H1 (cell line): Measurements from ENCODE around the gene TMEM18. TPM values are rescaled to one million over a fixed set of nuclear protein-coding genes. Genes with fewer than 3 reads are reported as not detected.

Experiments
- BACH1 ChIP-seq: IDR thresholded peaks from 2 replicates; pipeline ENCODE4 v1.6.1; 2012; ENCODE audit warnings: low read length, improper control_type of control experiment
- EP300 ChIP-seq, 2 experiments: IDR thresholded peaks; 1 replicate in 1 of 2; 2 replicates in 1 of 2; pipeline ENCODE4 v1.6.1; 2011 to 2012; ENCODE audit warnings: low read depth in 2 of 2, low read length in 2 of 2, mild to moderate bottlenecking in 2 of 2, borderline replicate concordance in 1 of 2, inconsistent platforms in 1 of 2, moderate library complexity in 1 of 2
- HDAC6 ChIP-seq: IDR thresholded peaks from one replicate; pipeline ENCODE4 v1.7.1; 2012; ENCODE audit warnings: low read depth, mild to moderate bottlenecking, inconsistent platforms, low read length, moderate library complexity
- JUND ChIP-seq: IDR thresholded peaks from 2 replicates; pipeline ENCODE4 v1.6.1; 2011; ENCODE audit warnings: mild to moderate bottlenecking, improper control_type of control experiment, low read length
- KDM1A ChIP-seq: fragments of 200-600, 300-600 bp; sonication (generic); IDR thresholded peaks from 2 replicates; pipeline ENCODE4 v1.7.1; 2016; ENCODE audit warnings: mild to moderate bottlenecking, low read length, borderline replicate concordance
- RXRA ChIP-seq: IDR thresholded peaks from 2 replicates; pipeline ENCODE4 v1.6.1; 2011; ENCODE audit warnings: low read depth, mild to moderate bottlenecking, low read length, moderate library complexity; ENCODE audit not compliant: insufficient read depth
- SIX5 ChIP-seq: IDR thresholded peaks from 2 replicates; pipeline ENCODE4 v1.6.1; 2011; ENCODE audit warnings: mild to moderate bottlenecking, low read depth, low read length
- SP2 ChIP-seq: IDR thresholded peaks from 2 replicates; pipeline ENCODE4 v1.6.1; 2012; ENCODE audit warnings: mild to moderate bottlenecking, low read length, inconsistent platforms
- SP4 ChIP-seq: IDR thresholded peaks from 2 replicates; pipeline ENCODE4 v1.6.1; 2012; ENCODE audit warnings: low read length, inconsistent platforms
- polyA plus RNA-seq, 7 experiments: library from polyadenylated mRNA; depleted of rRNA in 3 of 7; stranded (reverse) in 5 of 7; unstranded in 2 of 7; fragments of >200 nt in 5 of 7; fragments of 200-250 nt in 2 of 7; gene quantifications; 1 replicate in 5 of 7; 2 replicates in 1 of 7; 4 replicates in 1 of 7; pipeline versions ENCODE4 v1.2.1 to v1.2.3, GENCODE V29; 2011 to 2013; ENCODE audit warnings: missing spikeins in 2 of 7, mixed read lengths in 2 of 7
- total RNA-seq: library from RNA; stranded (reverse); fragmentation: NEBNext Ultra II Directional; extraction: Animal tissue kit (Norgen Biotek cat#: 25700); gene quantifications from 2 replicates; pipeline ENCODE4 v1.2.1, GENCODE V29; 2021
- TF ChIP-seq, protein P1 (sequence below): fragments of 300-600 bp; sonication (generic); IDR thresholded peaks from 2 replicates; pipeline ENCODE4 v1.7.1; 2012; ENCODE audit warnings: low read length, moderate library complexity, mild to moderate bottlenecking, inconsistent platforms; ENCODE audit not compliant: insufficient replicate concordance

TMEM18 gene
- total and polyA plus RNA-seq, 2 of the 8 experiments (the other 6 are each of a cell fraction or from before 2014, with no cell fraction given), result 22.4 to 27.1 TPM

DNA sequence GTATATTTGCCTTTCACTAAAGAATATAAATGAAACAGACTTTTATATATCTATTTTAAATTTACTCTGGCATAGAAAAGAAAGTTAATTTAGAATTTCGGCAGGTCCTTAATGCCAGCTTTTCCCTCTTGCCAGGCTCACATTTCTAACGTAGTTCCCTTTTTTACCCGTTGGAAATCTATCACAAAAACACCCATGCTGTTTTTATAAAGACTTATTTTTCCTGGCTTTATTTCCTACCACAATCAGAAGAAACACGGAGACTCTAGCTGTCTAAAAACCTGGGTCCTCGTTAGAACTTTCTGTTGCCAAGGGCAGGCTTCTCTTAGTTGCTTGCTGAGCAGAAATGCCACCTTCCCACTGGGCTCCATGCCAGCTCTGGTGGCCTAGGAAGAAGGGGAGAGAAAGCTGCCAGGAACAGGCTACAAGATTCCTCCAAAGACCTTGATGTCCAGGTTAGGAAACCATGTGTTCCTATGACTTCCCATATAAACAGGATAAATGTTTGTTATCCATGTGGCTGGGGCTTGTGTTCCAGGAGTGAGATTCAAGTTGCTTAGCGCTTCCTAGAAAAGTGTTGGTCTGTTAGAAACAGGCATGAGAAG, 17.8 kb upstream of the TMEM18 start (continued):
- TF ChIP-seq, protein P1, sequence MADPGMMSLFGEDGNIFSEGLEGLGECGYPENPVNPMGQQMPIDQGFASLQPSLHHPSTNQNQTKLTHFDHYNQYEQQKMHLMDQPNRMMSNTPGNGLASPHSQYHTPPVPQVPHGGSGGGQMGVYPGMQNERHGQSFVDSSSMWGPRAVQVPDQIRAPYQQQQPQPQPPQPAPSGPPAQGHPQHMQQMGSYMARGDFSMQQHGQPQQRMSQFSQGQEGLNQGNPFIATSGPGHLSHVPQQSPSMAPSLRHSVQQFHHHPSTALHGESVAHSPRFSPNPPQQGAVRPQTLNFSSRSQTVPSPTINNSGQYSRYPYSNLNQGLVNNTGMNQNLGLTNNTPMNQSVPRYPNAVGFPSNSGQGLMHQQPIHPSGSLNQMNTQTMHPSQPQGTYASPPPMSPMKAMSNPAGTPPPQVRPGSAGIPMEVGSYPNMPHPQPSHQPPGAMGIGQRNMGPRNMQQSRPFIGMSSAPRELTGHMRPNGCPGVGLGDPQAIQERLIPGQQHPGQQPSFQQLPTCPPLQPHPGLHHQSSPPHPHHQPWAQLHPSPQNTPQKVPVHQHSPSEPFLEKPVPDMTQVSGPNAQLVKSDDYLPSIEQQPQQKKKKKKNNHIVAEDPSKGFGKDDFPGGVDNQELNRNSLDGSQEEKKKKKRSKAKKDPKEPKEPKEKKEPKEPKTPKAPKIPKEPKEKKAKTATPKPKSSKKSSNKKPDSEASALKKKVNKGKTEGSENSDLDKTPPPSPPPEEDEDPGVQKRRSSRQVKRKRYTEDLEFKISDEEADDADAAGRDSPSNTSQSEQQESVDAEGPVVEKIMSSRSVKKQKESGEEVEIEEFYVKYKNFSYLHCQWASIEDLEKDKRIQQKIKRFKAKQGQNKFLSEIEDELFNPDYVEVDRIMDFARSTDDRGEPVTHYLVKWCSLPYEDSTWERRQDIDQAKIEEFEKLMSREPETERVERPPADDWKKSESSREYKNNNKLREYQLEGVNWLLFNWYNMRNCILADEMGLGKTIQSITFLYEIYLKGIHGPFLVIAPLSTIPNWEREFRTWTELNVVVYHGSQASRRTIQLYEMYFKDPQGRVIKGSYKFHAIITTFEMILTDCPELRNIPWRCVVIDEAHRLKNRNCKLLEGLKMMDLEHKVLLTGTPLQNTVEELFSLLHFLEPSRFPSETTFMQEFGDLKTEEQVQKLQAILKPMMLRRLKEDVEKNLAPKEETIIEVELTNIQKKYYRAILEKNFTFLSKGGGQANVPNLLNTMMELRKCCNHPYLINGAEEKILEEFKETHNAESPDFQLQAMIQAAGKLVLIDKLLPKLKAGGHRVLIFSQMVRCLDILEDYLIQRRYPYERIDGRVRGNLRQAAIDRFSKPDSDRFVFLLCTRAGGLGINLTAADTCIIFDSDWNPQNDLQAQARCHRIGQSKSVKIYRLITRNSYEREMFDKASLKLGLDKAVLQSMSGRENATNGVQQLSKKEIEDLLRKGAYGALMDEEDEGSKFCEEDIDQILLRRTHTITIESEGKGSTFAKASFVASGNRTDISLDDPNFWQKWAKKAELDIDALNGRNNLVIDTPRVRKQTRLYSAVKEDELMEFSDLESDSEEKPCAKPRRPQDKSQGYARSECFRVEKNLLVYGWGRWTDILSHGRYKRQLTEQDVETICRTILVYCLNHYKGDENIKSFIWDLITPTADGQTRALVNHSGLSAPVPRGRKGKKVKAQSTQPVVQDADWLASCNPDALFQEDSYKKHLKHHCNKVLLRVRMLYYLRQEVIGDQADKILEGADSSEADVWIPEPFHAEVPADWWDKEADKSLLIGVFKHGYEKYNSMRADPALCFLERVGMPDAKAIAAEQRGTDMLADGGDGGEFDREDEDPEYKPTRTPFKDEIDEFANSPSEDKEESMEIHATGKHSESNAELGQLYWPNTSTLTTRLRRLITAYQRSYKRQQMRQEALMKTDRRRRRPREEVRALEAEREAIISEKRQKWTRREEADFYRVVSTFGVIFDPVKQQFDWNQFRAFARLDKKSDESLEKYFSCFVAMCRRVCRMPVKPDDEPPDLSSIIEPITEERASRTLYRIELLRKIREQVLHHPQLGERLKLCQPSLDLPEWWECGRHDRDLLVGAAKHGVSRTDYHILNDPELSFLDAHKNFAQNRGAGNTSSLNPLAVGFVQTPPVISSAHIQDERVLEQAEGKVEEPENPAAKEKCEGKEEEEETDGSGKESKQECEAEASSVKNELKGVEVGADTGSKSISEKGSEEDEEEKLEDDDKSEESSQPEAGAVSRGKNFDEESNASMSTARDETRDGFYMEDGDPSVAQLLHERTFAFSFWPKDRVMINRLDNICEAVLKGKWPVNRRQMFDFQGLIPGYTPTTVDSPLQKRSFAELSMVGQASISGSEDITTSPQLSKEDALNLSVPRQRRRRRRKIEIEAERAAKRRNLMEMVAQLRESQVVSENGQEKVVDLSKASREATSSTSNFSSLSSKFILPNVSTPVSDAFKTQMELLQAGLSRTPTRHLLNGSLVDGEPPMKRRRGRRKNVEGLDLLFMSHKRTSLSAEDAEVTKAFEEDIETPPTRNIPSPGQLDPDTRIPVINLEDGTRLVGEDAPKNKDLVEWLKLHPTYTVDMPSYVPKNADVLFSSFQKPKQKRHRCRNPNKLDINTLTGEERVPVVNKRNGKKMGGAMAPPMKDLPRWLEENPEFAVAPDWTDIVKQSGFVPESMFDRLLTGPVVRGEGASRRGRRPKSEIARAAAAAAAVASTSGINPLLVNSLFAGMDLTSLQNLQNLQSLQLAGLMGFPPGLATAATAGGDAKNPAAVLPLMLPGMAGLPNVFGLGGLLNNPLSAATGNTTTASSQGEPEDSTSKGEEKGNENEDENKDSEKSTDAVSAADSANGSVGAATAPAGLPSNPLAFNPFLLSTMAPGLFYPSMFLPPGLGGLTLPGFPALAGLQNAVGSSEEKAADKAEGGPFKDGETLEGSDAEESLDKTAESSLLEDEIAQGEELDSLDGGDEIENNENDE, result no peak
- TF ChIP-seq JUND (no peak), SP4 (no peak), HDAC6 (no peak), BACH1 (no peak), KDM1A (no peak), EP300 (IDR thresholded peaks at IDR 0.05; ENCODE audit: borderline replicate concordance in 1 of 2, low read depth in 2 of 2, low read length in 2 of 2) (no peak), SIX5 (no peak), RXRA (no peak), SP2 (no peak)
